Skeletal muscle cell (primary cell): ENCODE measurements around the gene CD200.

Experiments used
- DNase-seq: peaks from one replicate; pipeline ENCODE4 v3.0.0-alpha.2; 2010; ENCODE audit warnings: low read depth
- H3K4me3 ChIP-seq: 2 replicates; pipeline ENCODE4 v1.5.1; 2011; ENCODE audit warnings: low read depth, mild to moderate bottlenecking, control low read depth, low read length, moderate library complexity

Gene CD200, protein sequence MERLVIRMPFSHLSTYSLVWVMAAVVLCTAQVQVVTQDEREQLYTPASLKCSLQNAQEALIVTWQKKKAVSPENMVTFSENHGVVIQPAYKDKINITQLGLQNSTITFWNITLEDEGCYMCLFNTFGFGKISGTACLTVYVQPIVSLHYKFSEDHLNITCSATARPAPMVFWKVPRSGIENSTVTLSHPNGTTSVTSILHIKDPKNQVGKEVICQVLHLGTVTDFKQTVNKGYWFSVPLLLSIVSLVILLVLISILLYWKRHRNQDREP

DNA sequence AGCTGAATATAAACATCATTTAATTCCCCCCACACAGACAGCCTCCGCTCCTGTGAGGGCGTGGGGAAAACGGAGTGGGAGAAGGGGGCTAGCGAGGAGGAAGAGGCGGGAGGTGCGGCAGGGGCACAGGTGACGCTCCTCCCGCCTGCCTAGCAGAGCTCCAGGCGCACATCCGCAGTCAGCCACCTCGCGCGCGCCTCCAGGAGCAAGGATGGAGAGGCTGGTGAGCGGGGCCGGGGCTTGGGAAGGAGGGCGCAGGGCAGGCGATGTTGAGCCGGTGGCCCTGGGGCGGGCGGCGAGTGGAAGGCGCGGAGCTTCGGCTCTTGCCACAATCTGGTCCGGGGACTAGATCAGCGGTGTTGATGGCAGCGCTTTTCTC, at the start of gene CD200:
Gene CD200, plus strand, starts transcription at position 155 of the 379 bp plus-strand sequence. Its CDS starts 57 bp downstream, at position 212.
- DNase-seq = no peak
- H3K4me3 ChIP-seq = peak within 1 kb of the TSS; percentile 50

DNA sequence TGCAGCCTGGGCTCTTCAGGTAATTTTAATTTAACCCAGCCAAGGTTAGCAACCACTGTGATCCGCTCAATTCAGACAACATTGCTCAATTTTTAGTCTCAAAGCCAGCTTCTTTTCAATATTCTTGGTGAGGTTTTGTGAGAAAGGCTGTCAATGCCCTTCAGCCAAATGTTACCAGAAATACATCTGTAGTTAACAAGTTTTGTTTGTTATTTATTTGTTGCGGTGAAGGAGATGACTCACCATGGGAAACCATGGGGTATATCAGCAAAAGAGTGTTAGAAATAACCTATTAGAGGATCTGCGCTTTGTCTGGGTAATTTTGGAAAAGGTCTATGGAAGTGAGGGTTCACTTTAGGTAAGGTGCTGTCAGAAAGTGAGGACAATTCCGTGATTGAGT, 43.9 kb upstream of the CD200 start:
- DNase-seq = no peak

DNA sequence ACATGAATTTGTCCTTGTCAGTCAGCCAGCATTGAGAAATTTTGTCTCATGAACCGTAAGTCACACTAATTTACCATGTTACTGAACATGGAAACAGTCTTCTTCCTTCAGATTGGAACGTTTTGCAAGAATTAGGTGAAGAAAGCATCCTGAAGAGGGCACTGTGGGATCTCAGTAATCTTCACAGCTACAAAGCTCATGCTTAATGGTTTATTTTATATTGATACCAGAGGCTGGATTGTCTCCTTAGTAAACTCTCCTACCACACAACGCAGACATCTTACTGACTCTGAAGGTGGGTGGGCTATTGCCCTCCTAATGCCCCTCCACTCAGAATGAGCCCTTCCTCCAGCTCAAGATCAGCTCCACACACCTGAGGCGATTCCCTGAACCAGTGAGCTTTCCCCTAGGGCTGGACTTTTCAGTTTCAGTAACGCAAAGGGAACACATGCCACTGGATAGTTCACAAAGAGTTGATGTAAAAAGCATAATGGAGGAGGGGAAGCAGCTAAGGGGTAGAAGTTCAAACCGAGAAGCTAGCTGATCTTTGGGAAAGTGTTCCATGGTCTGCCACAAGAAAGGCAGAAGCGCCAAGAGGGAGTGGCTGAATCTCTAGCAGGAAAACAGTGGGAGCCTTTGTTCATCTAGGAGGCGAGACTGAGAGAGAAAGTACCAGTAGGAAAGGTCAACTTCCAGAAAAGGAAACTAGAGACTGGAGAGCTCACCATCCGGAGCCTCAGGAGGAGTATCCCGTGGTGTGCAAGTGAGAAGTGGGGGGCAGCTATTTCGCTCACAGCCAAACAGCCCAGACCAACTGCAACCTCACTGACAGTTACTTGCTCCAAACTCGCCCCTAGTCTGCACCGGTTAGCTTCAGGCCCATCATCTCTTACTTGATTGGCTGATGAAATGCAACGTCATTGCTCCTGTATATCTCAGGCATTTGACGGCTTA, 39.3 kb upstream of the CD200 start, which contains the start of gene SLC9C1:
Gene SLC9C1, minus strand, starts transcription at position 849 of the 954 bp plus-strand sequence. CDS start 7,425 bp downstream, outside the sequence.
- peak within 1 kb of the TSS; percentile 27 for H3K4me3 ChIP-seq
- peak; percentile 25 for DNase-seq

More for the DNA sequence above, 43.9 kb upstream of the CD200 start:
- no peak overlapping the region for H3K4me3 ChIP-seq

DNA sequence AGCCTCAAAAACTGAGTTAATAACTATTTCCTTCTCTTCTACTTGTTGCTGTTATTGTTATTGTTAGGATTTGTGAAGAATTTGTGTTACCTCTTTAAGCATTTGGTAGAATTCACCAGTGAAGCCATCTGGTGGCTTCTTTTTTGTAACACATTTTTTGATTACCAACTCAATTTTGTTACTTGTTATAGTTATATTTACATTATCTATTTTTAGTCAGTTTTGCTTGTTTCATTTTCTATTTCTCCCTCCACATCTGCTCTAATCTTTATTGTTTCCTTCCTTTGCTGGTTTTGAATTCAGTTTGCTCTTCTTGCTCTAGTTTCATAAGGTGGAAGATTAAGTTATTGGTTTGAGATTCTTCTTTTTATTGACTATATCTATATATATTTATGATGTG, 35.2 kb upstream of the CD200 start:
- no peak overlapping the region for H3K4me3 ChIP-seq
- no peak for DNase-seq

DNA sequence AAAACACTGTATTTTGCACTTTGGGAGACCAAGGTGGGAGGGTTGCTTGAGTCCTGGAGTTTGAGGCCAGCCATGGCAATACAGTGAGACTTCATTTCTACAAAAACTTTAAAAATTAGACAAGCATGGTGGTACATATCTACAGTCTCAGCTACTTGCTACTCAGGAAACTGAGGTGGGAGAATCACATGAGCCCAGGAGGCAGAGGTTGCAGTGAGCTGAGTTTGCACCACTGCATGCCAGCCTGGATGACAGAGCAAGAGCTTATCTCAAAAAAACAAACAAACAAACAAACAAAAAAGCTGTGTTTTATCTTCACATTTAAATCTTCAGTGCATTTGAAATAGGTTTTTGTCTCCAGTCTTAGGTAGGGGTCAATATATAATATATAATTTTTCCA, 34.2 kb upstream of the CD200 start:
- H3K4me3 ChIP-seq = no peak overlapping the region
- DNase-seq = no peak

DNA sequence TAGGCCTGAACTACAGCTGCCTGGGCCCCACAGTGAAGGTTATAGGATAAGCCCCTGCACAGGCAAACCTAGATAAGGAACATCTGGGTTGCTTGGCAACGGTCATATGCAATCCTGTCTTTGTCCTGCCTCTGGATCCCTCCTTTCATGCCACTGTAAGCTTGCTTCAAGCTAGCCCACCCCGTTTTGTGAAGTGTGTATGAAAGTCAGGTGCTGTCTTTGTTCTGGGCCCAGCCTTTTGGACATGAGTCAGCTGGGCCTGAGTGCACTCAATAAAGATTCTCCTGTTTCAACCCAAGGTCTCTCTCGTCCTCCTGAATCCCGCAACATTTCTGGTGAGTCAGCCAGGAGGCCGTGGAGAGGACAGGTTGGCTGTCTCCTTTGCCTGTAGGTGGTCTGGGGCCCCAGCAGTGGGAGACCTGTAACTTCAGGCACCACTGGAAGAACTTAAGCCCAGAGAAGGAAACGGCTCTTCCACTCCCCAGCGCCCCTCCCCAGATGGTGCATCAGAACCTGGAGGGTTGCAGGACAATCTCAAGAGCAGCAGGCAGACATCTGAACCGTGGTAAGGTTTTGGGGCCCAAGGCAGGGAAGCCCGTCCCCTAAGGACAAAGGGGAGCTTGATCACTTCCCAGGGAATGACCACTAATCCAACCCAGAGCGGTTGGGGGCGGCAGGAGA, 30.7 kb upstream of the CD200 start:
- H3K4me3 ChIP-seq = no peak overlapping the region
- DNase-seq = no peak

DNA sequence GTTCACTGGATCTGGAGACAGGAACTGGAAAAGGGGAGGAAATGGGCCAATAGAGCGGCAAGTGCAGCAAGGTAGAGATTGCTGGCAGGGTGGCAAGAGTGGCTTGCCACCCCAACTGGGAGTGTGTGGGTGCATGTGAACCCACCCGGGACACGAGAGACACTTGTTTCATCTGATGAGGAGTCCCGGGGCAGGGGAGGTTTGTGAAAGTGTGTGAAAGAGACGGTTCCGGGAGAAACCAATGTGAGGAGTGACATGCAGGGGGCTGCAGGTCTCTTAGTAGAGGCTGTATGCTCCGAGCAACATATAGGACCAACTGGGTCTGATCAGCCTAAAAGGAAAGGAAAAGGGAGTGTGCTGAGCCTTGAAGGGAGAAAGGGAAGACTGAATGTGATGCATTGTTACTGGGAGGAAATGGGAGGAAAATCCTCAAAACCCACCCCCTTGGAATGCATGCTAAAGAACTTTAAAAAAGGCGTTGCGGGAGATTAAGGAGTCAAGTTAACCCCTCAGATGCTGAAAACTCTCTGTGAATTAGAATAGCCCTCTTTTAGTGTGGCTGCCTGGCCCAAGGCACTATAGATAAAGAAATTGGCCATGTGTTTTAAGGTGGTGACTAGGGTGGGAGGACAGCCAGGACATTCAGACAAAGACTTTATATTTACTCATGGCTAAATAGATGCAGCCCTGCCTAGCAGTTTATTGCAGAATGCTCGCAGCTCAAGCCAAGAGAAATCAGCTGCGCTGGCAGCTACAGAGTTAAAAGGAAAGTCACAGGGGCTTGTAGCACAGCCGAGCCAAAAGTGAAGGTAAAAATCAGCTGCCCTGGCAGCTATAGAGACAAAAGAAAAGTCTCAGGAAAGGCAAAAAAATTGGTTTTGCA, 29.8 kb upstream of the CD200 start:
- no peak for DNase-seq
- peak overlapping the region; percentile 48 for H3K4me3 ChIP-seq

DNA sequence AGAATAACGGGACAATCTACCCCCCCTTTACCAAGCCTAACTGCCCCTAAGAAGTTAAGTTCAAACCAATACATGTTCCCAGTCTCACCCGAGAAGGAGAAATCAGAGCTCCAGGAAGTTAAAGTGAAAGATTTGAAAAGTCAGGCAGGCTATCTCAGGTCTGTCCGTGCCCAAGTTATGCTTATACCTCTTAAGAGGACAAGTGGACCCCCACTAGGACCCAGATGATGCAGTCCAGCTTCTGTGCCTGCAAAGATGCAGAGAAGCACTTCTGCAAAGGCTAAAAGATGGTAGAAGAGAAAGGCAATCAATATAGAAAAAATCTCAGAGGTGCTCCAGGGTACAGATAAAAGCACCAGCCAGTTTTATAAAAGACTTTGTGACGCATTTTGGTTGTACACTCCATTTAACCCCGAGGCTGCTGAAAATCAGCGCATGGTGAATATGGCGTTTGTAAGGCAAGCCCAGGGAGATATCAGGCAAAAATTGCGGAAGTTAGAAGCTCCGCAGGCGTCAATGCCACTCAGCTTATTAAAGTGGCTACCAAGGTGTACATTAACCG, 29.1 kb upstream of the CD200 start:
- DNase-seq = no peak
- peak overlapping the region; percentile 48 for H3K4me3 ChIP-seq

DNA sequence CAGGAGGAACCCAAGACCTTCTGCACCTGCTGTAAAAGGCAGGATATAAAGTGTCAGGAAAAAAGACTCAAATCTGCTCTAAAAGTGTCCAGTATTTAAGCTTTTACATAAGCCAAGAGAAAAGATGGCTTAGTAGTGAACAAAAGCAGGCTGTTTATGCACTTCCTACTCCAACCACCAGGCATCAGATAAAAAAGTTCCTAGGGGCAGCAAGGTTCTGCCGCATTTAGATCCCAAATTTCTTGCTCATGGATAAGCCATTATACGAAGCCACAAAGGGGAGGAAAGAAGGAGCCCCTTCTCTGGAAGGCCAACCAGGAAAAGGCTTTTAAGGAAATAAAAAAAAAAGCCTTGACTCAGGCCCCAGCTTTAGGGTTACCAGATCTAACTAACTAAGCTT, 28.3 kb upstream of the CD200 start:
- no peak overlapping the region for H3K4me3 ChIP-seq
- no peak for DNase-seq

DNA sequence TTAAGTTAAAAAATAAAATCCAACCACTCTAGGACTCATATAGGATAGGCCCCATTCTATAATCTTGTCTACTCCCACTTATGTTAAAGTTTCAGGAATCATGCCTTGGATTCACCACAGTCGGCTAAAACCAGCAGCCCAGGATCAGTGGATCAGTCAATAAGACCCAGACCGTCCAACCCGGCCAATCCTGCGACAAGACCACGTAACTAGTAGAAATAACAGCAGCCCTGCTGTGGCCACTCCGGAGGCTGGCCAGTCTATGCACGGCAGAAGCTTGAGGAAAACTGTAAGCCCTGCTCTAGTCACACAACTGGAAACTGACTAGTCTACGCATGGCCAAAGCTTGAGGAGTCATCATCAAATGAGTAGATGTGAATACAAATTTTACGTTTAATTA, 26.1 kb upstream of the CD200 start:
- no peak for DNase-seq
- H3K4me3 ChIP-seq = no peak overlapping the region

DNA sequence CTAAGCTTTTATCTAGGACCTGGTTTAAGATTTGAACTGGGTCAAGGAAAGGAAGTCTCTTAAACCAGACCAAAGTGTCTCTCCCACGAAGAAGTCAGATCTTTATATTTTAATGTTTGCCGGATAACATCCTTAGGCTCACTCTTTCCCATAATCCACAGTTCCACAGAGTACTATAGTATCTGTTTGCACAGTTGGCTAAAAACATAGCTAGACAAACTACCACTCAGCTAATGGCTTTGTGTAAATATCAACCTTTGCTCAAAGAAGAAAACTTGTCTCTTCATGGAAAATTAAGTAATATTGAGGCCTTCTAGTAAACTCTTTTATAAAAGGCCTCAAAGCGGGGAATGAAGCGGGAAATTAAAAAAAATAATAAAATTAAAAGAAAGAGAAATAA, 25.4 kb upstream of the CD200 start:
- no peak overlapping the region for H3K4me3 ChIP-seq
- DNase-seq = no peak

DNA sequence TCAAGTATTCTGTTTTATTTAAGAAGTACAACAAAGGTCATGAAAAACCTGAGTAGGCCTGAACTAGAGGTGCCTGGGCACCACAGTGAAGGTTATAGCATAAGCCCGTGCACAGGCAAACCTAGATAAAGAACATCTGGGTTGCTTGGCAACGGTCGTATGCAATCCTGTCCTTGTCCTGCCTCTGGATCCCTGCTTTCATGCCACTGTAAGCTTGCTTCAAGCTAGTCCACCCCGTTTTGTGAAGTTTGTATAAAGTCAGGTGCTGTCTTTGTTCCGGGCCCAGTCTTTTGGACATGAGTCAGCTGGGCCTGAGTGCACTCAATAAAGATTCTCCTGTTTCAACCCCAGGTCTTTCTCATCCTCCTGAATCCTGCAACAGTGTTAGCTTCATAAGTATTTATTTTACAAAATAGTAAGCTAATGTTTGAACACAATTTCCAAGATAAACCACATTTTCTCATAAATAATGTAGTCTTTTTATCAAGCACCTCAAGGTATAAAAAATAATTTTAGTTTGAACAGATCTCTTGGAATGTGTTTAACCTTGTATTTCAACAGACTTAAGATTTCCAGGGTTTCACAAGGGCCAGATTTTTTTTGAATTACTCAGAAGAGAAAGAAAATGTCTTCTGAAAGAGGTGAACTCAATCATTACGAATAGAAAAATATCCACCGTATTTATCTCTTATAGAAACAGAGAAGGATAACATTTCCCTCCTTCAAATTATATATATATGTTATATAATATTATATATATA, 24.6 kb upstream of the CD200 start:
- H3K4me3 ChIP-seq = no peak overlapping the region
- DNase-seq = no peak

DNA sequence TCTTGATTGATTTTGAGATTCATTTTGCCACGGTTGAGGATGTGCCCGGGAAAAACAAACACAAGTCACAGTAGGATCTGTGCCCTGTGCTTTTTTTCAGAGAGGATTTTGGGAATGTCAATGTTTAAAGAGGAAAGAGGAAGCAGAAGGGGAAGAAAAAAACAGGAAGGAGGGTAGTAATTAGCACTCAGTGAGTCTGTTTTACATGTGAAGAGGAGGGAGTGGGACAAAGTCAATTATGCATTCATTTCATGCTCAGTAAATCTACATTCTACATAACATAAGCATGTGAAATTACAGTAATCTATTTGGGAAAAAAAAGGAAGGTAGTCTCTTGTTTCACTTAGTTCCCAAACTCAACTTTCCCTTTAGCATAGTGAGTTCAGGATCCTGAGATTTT, 18.3 kb upstream of the CD200 start:
- no peak overlapping the region for H3K4me3 ChIP-seq
- DNase-seq = no peak

DNA sequence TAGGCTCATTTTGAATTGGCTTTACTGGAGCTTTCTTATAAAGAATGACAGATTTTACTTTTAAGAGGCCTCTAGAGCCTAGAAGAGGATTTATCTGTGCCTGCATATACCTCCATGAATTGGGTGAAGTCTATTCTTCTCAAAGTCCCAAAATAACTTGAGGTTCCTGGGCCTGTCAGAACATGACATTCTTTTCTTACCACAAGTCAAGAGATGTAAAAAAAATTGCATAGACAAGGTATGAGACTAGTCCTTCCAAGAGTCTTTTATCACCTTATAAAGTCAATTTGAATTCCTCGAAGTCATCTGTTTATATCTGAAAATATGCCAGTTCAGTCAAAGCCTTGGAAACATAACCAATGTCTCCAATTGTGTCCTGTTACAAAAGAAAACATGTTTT, 17.2 kb upstream of the CD200 start:
- no peak overlapping the region for H3K4me3 ChIP-seq
- no peak for DNase-seq

DNA sequence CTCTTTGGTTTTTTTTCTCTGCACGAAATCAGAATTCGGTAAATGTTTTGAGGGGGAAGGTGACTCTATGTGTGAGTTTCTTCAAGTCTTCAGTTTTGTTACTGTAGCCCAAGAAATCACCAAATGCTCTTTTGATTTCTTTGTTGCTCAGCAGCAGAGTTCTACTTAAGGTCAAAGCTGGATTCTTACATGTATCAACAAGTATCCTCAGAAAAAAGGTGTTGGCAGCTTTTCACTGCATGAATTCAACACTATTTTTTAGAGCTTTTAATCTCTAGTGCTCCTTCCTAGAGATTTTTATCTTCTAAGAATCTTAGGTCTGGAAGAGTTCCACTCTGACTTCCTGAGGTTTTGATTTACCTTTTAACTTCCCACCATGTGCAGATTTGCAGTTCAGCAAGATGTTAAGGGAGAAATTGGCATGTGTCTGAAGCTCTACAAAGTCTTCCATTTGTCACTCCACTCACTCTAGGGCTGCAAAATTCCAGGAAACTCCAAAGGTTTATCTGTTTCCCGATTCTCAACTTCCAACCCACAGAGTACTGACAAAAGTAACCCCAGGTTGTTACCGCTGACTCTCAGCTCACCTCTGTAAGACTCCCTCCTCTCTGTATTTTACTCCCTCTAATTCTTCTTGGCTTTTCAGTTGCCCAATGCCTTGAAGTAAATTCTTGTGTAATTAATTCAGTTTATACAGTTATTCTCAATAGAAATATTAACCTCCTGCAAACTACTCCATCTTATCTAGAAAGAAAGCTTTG, 13.3 kb upstream of the CD200 start:
- no peak overlapping the region for H3K4me3 ChIP-seq

DNA sequence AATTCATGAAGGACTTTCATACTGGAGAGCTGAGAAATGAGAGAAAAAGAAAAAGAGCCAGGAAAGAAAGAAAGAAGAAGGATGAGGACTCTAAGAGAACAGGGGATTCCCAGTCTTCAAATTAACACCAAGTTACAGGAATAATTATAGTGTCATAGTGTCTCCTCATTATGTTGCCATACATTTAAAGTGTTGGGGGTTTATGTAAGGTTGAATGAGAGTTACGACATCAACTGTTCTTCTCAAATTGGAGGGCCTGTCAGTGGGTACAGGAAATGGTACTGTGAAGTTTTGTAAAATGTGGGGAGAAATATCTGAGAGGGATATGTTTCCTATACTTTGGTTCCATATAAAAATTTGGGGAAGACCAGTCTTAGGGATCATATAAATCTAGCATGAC, 12.3 kb upstream of the CD200 start:
- H3K4me3 ChIP-seq = no peak overlapping the region
- DNase-seq = no peak

More for the DNA sequence above, 13.3 kb upstream of the CD200 start:
- no peak for DNase-seq

DNA sequence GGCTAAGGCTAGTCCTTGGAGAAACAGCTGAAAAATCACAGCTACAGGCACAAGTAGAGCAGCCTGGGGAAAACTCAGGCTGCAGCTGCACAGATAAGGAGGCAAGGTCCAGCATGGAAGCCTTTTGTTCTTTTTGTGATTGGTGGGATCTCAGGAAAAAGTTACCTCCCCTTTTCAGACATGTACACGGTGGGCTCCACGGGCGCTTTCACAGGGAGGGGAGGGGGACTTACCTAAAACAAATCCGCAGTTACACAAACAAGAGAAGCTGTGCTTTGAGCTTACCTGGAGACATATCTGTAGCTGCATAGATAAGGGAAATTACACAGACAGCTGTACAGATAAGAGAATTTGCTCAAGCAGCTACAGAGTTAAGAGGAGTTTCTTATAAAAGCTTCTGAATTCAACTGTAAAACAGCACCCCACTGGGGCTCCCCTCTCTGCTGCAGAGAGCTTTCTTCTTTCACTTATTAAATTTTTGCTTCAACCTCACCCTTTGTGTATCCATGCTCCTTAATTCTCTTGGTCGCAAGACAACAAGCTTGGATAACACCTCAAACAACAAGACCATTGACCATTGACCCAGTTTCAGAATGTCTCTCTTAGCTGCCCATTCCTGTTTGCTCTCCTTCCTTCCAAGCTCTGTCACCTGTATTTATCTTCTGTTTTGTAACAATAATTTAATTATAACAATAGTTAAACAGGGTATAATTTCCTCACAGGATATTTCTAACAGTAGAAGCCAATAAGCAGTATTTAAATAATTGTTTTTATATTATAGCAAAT, 10.9 kb upstream of the CD200 start:
- DNase-seq = no peak
- H3K4me3 ChIP-seq = no peak overlapping the region
